ENCODE results near the gene SEMA3C. TPM values are rescaled to one million over a fixed set of nuclear protein-coding genes. Genes with fewer than 3 reads are reported as not detected.
A peak's percentile ranks its signal among the peaks of the same experiment; 100 is the strongest.

Gene SEMA3C
- total RNA-seq, 6 donors from 2014 or later = 30.7 to 81.7 (median 50.1) TPM

- DNase-seq (no peak), ATAC-seq (ENCODE audit: low FRiP score in 2 of 2) (peak in 1 of 2 donors; percentile 26)
- WGBS, 2 donors = 80 to 83% methylated on average over 3 of the region's 3 CpGs
- Histone ChIP-seq H3K36me3 (no peaks in the 10 kb centered on the region), H3K4me3 (no peak overlapping the region), H3K27me3 (no peaks in the 10 kb centered on the region), H3K4me1 (no peaks in the 10 kb centered on the region), H3K9me3 (no peaks in the 10 kb centered on the region), H3K27ac (no peak overlapping the region)
- TF ChIP-seq CTCF (IDR thresholded peaks at IDR 0.05) (no peak), EP300 (IDR thresholded peaks at IDR 0.05) (no peak), POLR2AphosphoS5 (IDR thresholded peaks at IDR 0.05) (no peak), POLR2A (IDR thresholded peaks at IDR 0.05) (no peak)
Measured at GRCh38 chr7:80791509-80791929, 127.3 kb downstream of the SEMA3C start.

GRCh38 chr7:80790877-80791276, 128.0 kb downstream of the SEMA3C start:
- 74 to 83% methylated on average over 4 of the region's 4 CpGs for WGBS, 2 donors
- H3K4me3 ChIP-seq = no peak overlapping the region
- H3K9me3 ChIP-seq = no peaks in the 10 kb centered on the region
- H3K36me3 ChIP-seq = no peaks in the 10 kb centered on the region
- H3K4me1 ChIP-seq = no peaks in the 10 kb centered on the region
- ATAC-seq (ENCODE audit: low FRiP score in 2 of 2) (no peak), DNase-seq (no peak)
- no peaks in the 10 kb centered on the region for H3K27me3 ChIP-seq
- no peak overlapping the region for H3K27ac ChIP-seq
- TF ChIP-seq POLR2A (IDR thresholded peaks at IDR 0.05) (no peak), EP300 (IDR thresholded peaks at IDR 0.05) (no peak), POLR2AphosphoS5 (IDR thresholded peaks at IDR 0.05) (no peak), CTCF (IDR thresholded peaks at IDR 0.05) (no peak)

GRCh38 chr7:80787721-80788120, 131.1 kb downstream of the SEMA3C start:
- Histone ChIP-seq H3K9me3 (no peaks in the 10 kb centered on the region), H3K4me1 (peaks cover 0 to 6% (median 2%) of the 10 kb centered on the region in 4 donors), H3K4me3 (no peak overlapping the region), H3K27ac (no peak overlapping the region), H3K27me3 (no peaks in the 10 kb centered on the region), H3K36me3 (no peaks in the 10 kb centered on the region)
- 86 to 94% methylated on average over 1 of the region's 1 CpG for WGBS, 2 donors
- ATAC-seq (ENCODE audit: low FRiP score in 2 of 2) = no peak
- no peak for TF ChIP-seq CTCF (IDR thresholded peaks at IDR 0.05)
- TF ChIP-seq POLR2AphosphoS5 (IDR thresholded peaks at IDR 0.05) = no peak
- no peak for TF ChIP-seq EP300 (IDR thresholded peaks at IDR 0.05)
- TF ChIP-seq POLR2A (IDR thresholded peaks at IDR 0.05) = no peak
- DNase-seq = no peak

- H3K4me3 ChIP-seq = no peak overlapping the region
- WGBS, 2 donors = 94 to 96% methylated on average over 3 of the region's 3 CpGs
- peaks cover 4 to 16% (median 11%) of the 10 kb centered on the region in 4 donors for H3K4me1 ChIP-seq
- DNase-seq (no peak), ATAC-seq (ENCODE audit: low FRiP score in 2 of 2) (no peak)
- no peaks in the 10 kb centered on the region for H3K9me3 ChIP-seq
- H3K27me3 ChIP-seq = no peaks in the 10 kb centered on the region
- no peak for TF ChIP-seq POLR2AphosphoS5 (IDR thresholded peaks at IDR 0.05)
- TF ChIP-seq CTCF (IDR thresholded peaks at IDR 0.05) = no peak
- no peak for TF ChIP-seq POLR2A (IDR thresholded peaks at IDR 0.05)
- TF ChIP-seq EP300 (IDR thresholded peaks at IDR 0.05) = no peak
- no peak overlapping the region for H3K27ac ChIP-seq
- no peaks in the 10 kb centered on the region for H3K36me3 ChIP-seq
Measured at GRCh38 chr7:80785961-80786536, 132.8 kb downstream of the SEMA3C start.

GRCh38 chr7:80785276-80785675, 133.6 kb downstream of the SEMA3C start:
- Histone ChIP-seq H3K4me3 (no peak overlapping the region), H3K9me3 (no peaks in the 10 kb centered on the region), H3K36me3 (no peaks in the 10 kb centered on the region), H3K27me3 (no peaks in the 10 kb centered on the region), H3K4me1 (peaks cover 12 to 23% (median 18%) of the 10 kb centered on the region in 4 donors), H3K27ac (no peak overlapping the region)
- TF ChIP-seq CTCF (IDR thresholded peaks at IDR 0.05) = no peak
- no peak for TF ChIP-seq EP300 (IDR thresholded peaks at IDR 0.05)
- TF ChIP-seq POLR2AphosphoS5 (IDR thresholded peaks at IDR 0.05) = no peak
- no peak for TF ChIP-seq POLR2A (IDR thresholded peaks at IDR 0.05)
- DNase-seq (no peak), ATAC-seq (ENCODE audit: low FRiP score in 2 of 2) (no peak)

Data from upper lobe of left lung (tissue), 6 donors.